GM19043 (cell line): ENCODE data around the gene COMMD4.
A peak's percentile ranks its signal among the peaks of the same experiment; 100 is the strongest.
"Not testable (repeated sequence)": the region's sequence is repeated elsewhere in the genome, so short reads cannot be mapped to it uniquely, and the experiment has no call there.

ENCODE experiments used
- ATAC-seq: cut with Tn5 transposase; IDR thresholded peaks from one replicate; pipeline ENCODE4 v1.9.1; 2021; ENCODE audit warnings: low read depth; ENCODE audit not compliant: unreplicated experiment

COMMD4 gene

DNA sequence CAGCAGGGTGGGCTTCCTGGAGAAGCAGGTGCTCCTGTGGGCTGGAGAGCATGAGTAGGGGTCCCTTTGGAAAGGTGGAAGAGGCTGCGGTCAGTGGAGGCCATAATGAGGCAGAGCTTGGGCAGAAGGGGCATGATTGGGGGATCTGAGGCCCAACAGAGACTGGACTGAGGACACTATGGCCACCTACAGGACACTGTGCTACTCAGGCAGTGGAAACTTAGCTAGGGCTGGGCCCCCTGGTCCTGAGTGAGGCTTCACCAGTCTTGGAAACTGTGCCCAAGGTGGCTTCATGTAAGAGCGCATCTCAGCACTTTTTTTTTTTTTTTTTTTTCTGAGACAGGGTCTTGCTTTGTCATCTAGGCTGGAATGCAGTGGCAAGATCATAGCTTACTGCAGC is 6.3 kb upstream of the COMMD4 start:
- ATAC-seq, result no peak

DNA sequence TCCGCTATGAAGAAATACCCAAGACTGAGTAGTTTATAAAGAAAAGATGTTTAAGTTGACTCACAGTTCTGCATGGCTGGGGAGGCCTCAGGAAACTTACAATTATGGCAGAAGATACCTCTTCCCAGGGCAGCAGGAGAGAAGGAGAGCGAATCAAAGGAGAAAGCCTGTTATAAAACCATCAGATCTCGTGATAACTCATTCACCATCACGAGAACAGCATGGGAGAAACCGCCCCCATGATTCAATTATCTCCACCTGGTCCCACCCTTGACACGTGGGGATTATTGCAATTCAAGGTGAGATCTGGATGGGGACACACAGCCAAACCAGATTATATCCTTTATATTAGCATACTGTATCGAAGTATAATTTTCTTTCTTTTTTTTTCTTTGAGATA is 3.8 kb upstream of the COMMD4 start:
- ATAC-seq, result not testable (repeated sequence)

DNA sequence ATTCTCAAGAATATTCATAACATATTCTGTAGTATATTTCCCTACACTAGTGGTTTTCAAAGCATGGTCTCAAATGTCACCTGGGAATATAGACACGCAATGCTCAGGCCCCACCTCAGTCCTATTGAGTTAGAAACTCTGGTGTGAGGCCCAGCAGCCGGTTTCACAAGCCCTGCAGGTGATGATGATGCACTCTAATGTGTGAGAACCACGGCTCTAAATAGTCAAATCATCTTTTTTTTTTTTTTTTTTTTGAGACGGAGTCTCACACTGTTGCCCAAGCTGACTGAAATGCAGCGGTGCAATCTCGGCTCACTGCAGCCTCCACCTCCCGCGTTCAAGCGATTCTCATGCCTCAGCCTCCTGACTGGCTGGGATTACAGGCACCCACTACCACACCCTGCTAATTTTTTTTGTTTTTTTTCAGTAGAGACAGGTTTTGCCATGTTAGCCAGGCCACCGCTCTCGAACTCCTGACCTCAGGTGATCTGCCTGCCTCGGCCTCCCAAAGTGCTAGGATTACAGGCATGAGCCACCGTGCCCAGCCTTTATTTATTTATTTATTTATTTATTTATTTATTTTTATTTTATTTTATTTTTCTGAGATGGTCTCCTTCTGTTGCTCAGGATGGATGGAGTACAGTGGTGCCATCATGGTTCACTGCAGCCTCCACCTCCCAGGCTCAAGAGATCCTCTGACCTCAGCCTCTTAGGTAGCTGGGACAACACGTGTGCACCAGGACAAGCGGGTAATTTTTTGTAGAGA is 2.0 kb upstream of the COMMD4 start:
- ATAC-seq, result not testable (repeated sequence)

DNA sequence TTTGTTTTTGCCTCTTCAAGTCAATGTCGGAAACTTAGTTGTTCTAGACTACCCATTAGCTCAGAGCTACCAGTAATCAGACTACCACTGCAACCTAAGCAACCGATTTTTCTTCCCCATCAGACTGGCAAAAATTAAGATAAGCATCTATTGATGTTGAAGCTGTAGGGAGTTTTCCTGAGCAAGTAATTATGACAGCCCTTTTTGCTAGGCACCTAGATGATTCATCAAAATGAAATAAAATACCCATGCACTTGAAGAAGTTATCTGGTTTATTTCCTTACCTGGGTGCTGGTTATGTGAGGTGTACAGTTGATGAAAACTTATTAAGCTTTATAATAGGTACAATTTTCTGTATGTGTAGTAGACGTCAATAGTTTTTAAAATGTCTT is 554 bp upstream of the COMMD4 start:
- no peak for ATAC-seq

DNA sequence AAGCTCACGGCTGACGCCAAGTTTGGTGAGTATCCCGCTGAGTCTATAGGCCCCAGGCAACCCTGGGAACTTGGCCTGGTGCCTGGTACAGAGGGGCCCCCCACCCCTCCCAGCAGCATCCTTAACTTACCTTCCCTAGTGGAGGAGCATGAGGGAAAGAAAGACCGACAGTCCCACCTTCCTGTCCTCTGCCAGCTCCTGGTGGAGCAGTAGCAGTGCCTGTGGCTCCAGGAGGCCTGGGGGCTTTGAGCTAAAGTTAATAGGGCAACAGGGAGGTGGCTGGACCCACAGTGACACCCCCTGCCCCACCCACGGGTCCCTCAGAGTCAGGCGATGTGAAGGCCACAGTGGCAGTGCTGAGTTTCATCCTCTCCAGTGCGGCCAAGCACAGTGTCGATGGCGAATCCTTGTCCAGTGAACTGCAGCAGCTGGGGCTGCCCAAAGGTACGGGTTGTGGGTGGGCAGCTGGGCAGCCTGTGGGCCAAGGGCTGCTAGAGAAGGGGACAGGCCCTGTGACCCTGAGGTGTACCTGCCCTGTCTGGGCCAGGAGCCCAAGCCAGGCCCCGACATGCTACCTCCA is 2.9 kb downstream of the COMMD4 start:
- no peak for ATAC-seq

DNA sequence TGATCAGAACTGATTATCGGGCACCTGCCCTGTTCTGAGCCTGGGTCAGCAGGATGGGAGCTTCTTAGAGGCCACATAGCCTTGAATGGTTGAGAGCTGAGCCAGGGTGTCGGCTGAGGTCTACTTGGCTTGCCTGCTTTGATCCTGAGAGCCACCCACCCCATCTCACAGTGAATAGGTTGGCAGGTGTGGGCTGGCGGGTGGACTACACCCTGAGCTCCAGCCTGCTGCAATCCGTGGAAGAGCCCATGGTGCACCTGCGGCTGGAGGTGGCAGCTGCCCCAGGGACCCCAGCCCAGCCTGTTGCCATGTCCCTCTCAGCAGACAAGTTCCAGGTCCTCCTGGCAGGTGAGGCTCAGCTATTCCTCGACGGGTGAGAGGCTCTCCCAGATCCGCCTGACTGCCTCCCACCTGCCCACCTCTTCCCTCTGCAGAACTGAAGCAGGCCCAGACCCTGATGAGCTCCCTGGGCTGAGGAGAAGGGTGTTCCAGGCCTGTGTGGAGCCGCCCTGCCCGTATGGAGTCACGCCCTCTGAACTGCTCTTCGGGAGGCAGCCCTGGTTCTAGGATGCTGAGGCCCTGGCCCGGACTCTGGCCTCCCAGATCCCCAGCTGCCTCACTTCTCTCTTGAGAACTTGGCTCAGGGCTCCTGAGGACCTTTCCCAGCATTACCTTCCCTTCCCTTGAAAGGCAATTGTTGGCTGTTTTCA is 3.8 kb downstream of the COMMD4 start:
- no peak for ATAC-seq

DNA sequence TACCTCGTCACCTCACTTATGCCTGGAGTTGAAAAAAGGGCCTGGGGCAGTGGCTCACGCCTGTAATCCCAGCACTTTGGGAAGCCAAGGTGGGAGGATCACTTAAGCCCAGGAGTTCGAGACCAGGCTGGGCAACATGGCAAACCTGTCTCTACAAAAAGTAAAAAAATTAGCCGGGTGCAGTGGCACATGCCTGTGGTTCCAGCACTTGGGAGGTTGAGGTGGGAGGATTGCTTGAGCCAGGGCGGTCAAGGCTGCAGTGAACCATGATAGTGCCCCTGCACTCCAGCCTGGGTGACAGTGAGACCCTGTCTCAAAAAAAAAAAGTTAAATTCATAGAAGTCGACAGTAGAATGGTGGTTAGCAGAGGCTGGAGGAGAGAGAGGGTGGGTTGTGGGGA is 6.4 kb downstream of the COMMD4 start:
- ATAC-seq, result no peak

DNA sequence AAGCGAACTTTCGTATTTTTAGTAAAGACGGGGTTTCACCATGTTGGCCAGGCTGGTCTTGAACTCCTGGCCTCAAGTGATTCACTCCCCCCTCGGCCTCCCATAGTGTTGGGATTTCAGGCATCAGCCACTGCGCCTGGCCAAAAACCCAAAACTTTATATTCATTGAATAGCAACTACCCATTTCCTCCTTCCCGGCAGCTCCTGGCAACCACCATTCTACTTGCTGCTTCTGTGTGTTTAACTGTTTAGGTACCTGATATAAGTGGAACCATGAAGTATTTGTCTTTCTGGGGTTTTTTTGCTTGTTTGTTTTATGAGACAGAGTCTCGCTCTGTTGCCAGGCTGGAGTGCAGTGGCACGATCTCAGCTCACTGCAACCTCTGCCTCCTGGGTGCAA is 8.1 kb downstream of the COMMD4 start:
- not testable (repeated sequence) for ATAC-seq

DNA sequence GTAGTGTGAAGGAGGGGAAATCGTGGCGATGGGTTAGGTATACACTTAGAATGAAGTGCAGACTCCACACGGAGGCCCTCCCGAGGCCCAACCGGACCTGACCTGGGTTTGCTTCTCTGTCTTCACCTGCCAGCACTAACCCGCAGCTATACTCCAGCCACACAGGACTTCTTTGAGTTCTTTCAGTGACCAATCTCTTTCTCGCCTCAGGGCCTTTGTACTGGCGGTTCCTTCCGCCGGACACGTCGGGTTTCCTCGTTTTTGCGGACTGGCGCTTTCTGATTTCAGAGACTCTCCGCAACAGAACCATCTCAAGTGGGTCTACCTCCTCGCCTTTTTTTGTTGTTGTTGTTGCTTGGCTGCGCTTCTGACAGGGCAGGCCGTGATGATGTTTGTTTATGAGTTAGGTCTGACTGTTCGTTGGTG is 10.9 kb downstream of the COMMD4 start, which contains the start of gene NEIL1:
TSS of gene NEIL1 (plus strand) at position 244 of the 426 bp plus-strand sequence. CDS start 1,867 bp downstream, outside the sequence.
- ATAC-seq, result no peak

DNA sequence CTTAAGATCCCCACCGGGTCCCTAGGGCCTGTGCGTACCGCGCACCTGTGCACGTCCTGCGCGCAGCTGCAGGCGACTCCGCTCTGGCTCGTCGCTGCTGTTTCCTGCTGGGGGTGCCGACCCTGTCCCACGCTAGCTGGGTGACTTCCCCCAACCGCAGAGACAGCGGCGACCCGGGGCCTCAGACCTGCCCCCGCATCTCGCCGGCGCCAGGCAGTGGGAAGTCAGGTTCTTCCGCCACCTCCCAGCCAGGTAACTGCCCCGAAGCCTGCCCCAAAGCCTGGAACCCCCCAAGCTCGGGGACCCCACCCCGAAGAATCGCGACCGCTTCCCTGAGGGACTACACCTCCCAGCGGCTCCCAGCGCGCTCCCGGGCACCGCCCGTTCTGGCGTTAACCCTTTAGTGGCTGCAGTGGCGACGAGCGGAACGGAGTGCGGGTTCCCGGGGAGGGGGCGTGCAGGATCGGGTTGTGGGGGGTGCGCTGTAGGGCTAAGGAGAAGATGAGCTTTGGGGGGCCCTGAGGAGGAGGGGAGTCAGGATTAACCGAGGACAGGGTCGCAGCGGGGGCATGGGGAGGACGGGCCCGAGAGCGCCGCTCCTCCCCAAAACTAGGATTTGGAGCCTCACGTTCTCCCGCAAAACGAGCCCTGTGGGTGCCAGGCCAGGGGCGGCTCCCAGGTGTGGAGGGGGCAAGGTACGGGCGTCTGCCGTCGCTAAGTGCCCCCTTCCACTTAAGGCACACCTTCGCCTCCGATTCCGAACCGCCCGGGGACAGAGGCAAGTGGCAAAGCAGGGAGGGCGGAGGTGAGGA is 11.6 kb downstream of the COMMD4 start:
- ATAC-seq, result no peak

DNA sequence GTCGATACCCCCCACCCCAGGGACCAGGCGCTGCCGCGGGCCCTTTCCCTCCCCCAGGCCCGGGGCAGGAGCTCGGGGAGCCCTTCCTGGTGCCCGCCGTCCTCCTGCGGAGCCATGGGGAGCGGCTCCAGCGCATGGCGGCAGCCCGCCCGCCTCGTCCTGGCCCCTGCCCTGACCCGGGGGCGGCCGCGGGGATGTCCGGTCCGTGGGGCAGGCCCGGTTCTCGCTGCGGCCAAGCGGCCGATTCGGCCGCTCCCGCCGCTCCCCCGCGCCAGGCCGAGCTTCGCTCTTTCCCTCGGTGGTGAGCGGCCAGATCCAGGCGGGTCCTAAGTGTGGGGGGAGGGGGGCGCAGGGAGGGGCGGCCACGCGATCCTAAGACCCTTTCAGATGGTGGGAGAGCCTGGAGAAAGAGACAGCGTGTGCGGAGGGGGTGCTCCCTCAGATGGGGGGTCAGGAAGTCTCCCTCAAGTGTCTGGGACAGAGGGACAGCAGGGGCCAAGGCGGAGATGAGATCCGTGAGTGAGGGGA is 12.2 kb downstream of the COMMD4 start:
- no peak for ATAC-seq

DNA sequence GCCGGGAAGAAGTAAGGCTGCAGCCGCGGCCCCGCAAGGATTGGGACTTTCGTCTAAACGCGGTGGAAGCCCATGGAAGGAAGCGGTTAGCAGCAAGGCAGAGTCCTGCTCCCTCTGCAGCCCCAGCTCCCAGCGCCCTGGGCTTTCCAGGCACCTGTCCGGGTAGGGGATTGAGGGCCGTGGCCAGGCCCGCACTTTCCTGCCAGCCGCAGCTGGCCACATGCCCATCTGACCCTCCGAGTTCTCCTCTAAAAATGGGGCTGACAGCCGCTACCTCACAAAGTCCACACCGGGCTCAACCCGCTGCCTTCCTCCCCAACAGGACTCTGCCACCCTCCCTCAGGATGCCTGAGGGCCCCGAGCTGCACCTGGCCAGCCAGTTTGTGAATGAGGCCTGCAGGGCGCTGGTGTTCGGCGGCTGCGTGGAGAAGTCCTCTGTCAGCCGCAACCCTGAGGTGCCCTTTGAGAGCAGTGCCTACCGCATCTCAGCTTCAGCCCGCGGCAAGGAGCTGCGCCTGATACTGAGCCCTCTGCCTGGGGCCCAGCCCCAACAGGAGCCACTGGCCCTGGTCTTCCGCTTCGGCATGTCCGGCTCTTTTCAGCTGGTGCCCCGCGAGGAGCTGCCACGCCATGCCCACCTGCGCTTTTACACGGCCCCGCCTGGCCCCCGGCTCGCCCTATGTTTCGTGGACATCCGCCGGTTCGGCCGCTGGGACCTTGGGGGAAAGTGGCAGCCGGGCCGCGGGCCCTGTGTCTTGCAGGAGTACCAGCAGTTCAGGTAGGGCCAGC is 12.9 kb downstream of the COMMD4 start:
- no peak for ATAC-seq

DNA sequence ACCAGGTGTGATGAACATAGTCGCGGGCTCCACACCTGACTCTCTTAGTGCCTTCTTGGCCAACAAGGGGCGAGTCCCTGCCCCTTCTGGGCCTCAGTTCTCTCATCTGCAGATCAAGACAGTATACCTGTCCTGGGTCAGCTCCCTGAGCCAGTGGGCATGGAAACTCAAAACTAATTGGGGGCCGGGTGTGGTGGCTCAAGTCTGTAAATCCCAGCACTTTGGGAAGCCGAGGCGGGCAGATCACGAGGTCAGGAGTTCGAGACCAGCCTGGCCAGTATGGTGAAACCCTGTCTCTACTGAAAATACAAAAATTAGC is 13.4 kb downstream of the COMMD4 start:
- ATAC-seq, result not testable (repeated sequence)

DNA sequence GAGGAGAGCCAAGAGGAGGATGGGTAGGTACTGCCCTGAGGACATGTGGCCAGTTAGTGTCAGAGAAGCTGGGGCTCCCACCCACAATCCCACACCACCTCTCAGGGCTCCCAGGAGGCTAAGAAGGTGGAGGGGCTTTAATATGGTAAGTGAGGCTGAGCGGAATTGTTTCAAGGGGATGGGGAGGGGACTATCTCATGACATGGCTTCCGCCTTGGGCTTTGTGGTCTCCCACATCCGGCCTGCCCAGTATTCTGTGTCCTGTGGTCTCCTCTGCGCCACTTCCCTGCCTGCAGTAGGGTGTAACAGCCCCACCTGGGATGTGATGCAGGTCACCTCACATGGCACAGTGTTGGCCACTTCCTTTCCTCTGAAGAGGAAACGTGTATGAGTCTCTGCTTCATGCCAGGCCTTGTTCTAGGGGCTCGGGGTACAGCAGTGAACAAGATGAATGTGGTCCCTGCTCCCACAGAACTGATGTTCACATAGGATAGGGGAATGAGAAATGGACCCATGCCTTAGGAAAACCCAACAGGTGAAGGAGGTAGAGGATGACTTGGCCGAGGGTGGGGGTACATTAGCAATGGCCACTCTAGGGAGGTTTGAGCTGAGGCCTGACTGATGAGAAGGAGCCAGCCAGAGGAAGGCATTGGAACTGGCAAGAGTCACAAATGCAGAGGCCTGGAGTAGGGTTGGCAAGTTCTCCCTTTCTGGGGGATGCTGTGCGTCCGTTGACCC is 14.2 kb downstream of the COMMD4 start:
- peak; percentile 62 for ATAC-seq

DNA sequence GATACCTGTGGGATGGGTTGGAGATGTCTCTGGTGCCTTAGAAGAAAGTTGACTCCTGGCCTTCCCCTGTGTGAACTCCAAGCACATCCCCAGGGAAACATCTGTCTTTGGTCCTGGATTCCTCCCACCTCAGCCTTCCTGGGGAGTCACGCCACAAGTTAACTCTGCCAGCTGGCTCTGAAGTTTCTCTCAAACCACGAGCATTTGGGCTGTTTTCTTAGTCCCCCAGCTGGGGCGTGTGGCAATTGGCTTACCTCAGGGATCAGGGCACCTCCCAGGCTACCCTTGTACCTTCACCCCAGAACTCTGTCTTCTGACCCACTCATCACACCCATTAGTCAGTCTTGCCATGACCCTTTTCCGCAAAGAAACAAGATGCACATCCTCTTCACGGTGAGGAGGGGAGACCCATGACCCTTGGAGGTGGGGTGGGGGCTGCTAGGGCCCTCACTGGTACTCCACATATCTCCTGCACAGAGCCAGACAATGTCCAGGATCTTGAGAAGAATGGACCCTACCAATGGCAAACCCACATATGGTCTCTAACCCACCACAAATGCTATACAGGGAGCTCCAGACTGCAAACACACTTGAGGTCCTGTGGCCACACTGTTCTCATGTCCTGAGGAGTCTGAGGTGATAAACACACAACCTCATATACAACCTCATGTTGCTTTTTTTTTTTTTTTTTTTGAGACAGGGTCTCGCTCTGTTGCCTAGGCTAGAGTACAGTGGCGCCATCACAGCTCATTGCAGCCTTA is 14.9 kb downstream of the COMMD4 start:
- ATAC-seq, result no peak

DNA sequence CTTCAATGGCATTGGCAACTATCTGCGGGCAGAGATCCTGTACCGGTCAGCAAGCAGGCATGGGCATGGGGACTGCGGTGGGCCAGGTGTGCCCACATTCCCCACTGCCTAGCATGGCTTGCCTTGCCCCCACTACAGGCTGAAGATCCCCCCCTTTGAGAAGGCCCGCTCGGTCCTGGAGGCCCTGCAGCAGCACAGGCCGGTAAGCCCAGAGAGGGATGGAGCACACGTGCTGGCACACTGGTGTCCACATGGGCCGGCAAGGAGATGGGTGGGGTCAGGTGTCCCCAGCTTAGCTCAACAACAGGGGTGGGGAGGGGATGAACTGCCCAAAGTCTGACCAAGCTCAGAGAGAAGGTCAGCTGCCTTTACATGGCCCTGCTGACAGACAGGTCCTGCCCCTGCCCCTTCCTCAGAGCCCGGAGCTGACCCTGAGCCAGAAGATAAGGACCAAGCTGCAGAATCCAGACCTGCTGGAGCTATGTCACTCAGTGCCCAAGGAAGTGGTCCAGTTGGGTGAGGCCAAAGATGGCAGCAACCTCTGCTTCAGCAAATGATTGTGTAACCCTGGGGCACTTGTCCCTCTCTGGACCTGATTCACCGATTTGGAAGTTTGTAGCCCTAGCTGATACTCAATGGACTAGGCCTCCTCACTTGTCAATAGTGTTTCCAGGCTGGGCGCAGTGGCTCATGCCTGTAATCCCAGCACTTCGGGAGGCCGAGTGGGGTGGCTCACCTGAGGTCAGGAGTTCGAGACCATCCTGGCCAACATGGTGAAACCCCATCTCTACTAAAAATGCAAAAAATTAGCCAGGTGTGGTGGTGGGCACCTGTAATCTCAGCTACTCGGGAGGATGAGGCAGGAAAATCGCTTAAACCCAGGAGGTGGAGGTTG is 16.6 kb downstream of the COMMD4 start:
- ATAC-seq, result no peak

DNA sequence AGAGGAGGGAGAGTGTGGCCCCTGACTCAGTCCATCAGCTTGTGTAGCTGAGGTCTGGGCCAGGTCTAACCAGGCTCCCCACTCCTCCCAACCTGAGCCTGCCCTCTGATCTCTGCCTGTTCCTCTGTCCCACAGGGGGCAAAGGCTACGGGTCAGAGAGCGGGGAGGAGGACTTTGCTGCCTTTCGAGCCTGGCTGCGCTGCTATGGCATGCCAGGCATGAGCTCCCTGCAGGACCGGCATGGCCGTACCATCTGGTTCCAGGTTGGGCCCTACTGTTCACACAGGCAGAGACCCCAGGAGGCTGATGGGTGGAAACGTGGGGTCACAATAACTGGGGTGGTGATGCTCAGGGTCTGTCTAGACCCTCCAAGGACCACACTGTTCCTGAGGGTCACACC is 17.7 kb downstream of the COMMD4 start:
- ATAC-seq, result no peak

DNA sequence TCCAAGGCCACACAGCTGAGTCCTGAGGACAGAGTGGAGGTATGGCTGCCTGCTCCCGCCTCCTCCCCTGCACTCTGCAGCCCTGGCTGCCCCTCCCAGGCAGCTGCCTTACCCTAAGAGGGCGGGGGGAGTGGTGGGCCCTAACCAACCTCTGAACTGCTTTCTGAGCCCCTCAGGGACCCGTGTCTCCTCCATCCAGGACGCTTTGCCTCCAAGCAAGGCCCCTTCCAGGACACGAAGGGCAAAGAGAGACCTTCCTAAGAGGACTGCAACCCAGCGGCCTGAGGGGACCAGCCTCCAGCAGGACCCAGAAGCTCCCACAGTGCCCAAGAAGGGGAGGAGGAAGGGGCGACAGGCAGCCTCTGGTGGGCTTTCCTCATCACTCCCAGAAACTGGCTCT is 18.6 kb downstream of the COMMD4 start:
- no peak for ATAC-seq
